ENCODE data around the gene NRAP. TPM values are rescaled to one million over a fixed set of nuclear protein-coding genes. Genes with fewer than 3 reads are reported as not detected.

NRAP gene
- total and polyA plus RNA-seq, 2 experiments from 2014 or later = not detected

DNA sequence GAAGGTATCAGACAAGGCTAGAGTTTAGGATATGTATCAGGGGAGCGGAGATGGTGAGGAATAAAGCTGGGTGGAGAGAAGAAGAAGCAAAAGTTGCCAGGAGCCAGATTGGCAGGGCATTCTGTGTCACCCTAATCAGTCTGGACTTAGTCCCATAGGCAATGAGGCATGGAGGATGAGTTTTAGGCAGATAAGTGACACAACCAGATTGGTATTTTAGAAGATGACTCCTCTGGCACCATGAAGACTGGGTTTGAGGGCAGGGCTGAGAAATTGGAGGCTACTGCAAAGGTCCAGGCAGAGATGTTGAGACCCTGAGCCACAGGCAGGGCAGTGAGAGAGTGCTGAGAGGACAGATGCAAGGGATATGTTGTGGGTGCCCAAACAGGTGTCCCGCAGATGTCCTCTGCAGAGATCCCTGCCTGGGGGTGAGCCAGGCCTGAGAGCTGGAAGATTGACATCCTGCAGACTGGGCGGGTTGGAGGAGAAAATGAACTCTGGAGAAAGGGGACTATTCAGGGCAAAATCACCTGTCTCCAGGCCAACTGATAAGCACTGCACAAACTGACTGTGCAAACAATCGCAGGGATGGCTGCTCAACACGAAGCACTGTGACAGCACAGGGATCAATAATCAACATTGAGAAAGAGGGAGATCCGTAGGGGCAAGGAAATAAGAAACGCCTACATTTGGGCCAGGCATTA, 122.8 kb downstream of the NRAP start (continued):
- no peak for TF ChIP-seq EZH2phosphoT487 (IDR thresholded peaks at IDR 0.05; ENCODE audit: unreplicated experiment)
- TF ChIP-seq, protein P1, sequence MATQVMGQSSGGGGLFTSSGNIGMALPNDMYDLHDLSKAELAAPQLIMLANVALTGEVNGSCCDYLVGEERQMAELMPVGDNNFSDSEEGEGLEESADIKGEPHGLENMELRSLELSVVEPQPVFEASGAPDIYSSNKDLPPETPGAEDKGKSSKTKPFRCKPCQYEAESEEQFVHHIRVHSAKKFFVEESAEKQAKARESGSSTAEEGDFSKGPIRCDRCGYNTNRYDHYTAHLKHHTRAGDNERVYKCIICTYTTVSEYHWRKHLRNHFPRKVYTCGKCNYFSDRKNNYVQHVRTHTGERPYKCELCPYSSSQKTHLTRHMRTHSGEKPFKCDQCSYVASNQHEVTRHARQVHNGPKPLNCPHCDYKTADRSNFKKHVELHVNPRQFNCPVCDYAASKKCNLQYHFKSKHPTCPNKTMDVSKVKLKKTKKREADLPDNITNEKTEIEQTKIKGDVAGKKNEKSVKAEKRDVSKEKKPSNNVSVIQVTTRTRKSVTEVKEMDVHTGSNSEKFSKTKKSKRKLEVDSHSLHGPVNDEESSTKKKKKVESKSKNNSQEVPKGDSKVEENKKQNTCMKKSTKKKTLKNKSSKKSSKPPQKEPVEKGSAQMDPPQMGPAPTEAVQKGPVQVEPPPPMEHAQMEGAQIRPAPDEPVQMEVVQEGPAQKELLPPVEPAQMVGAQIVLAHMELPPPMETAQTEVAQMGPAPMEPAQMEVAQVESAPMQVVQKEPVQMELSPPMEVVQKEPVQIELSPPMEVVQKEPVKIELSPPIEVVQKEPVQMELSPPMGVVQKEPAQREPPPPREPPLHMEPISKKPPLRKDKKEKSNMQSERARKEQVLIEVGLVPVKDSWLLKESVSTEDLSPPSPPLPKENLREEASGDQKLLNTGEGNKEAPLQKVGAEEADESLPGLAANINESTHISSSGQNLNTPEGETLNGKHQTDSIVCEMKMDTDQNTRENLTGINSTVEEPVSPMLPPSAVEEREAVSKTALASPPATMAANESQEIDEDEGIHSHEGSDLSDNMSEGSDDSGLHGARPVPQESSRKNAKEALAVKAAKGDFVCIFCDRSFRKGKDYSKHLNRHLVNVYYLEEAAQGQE (IDR thresholded peaks at IDR 0.05; ENCODE audit: unreplicated experiment) = no peak
- no peak for TF ChIP-seq STAT1 (IDR thresholded peaks at IDR 0.05; ENCODE audit: unreplicated experiment)
- TF ChIP-seq ZNF114 (CRISPR knock-in tag; IDR thresholded peaks at IDR 0.05) = no peak
- TF ChIP-seq NANOG (IDR thresholded peaks at IDR 0.05; ENCODE audit: borderline replicate concordance) = no peak
- TF ChIP-seq ZNF331 (CRISPR knock-in tag; IDR thresholded peaks at IDR 0.05; ENCODE audit: low read depth) = no peak

GRCh38 chr10:113539789-113540188, 124.1 kb downstream of the NRAP start:
- no peaks in the 10 kb centered on the region for H3K79me2 ChIP-seq (replicated peaks; ENCODE audit: insufficient read depth)
- DNase-seq (ENCODE audit: low spot score) (no peak), ATAC-seq (no peak)
- no peak overlapping the region for H2AFZ ChIP-seq
- no peaks in the 10 kb centered on the region; the same call in 1 of the 2 replicates for H4K20me1 ChIP-seq (replicated peaks; ENCODE audit: insufficient read depth)
- no peak overlapping the region for H3K27ac Mint-ChIP-seq
- H3K4me2 ChIP-seq = no peak overlapping the region
- no peaks in the 10 kb centered on the region for H3K4me1 Mint-ChIP-seq
- no peaks in the 10 kb centered on the region for H3K4me1 ChIP-seq (ENCODE audit: insufficient read depth)
- H3K9me2 ChIP-seq (ENCODE audit: insufficient read depth) = no peaks in the 10 kb centered on the region
- TF ChIP-seq CTCF (conservative IDR thresholded peaks at IDR 0.05; ENCODE audit: low read depth in 2 of 2) = no peak
- no peak for TF ChIP-seq EZH2 (IDR thresholded peaks at IDR 0.05; ENCODE audit: low read depth, unreplicated experiment)
- TF ChIP-seq, protein P2, sequence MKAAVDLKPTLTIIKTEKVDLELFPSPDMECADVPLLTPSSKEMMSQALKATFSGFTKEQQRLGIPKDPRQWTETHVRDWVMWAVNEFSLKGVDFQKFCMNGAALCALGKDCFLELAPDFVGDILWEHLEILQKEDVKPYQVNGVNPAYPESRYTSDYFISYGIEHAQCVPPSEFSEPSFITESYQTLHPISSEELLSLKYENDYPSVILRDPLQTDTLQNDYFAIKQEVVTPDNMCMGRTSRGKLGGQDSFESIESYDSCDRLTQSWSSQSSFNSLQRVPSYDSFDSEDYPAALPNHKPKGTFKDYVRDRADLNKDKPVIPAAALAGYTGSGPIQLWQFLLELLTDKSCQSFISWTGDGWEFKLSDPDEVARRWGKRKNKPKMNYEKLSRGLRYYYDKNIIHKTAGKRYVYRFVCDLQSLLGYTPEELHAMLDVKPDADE (IDR thresholded peaks at IDR 0.05) = no peak
- TF ChIP-seq EZH2phosphoT487 (IDR thresholded peaks at IDR 0.05; ENCODE audit: unreplicated experiment) = no peak
- H3K27me3 Mint-ChIP-seq (ENCODE audit: insufficient read depth, low read depth, poor library complexity) = peaks cover 6% of the 10 kb centered on the region
- no peaks in the 10 kb centered on the region for H3K36me3 ChIP-seq (ENCODE audit: insufficient read depth)
- no peaks in the 10 kb centered on the region for H3K36me3 Mint-ChIP-seq (ENCODE audit: low read depth)
- H3K9me3 Mint-ChIP-seq = no peaks in the 10 kb centered on the region
- no peaks in the 10 kb centered on the region for H3F3A ChIP-seq (replicated peaks; ENCODE audit: low read depth)
- H3K4me3 Mint-ChIP-seq = no peak overlapping the region
- no peaks in the 10 kb centered on the region for H3K27me3 ChIP-seq (ENCODE audit: insufficient read depth)
- H3K4me3 ChIP-seq = no peak overlapping the region
- no peak overlapping the region for H3K27ac ChIP-seq (ENCODE audit: low read depth)

Other genes with a start within 250 kb of the NRAP start
- not detected in 2 replicates for gene HABP2, start 111.0 kb downstream of the NRAP start, total RNA-seq (2014; rRNA removed; shearing (Covaris generic))
- not detected in 2 replicates for gene HABP2, start 111.0 kb downstream of the NRAP start, polyA plus RNA-seq (2016; fragmentation: Nextera tagmentation; extraction: Ambion mirVana)
- gene CASP7, start 15.9 kb upstream of the NRAP start, total RNA-seq (2014; rRNA removed; shearing (Covaris generic)) = 5.7 and 7.0 TPM in 2 replicates
- gene CASP7, start 15.9 kb upstream of the NRAP start, polyA plus RNA-seq (2016; fragmentation: Nextera tagmentation; extraction: Ambion mirVana) = 2.1 and 2.5 TPM in 2 replicates
- not detected in 2 replicates for gene PLEKHS1, start 87.6 kb upstream of the NRAP start, total RNA-seq (2014; rRNA removed; shearing (Covaris generic))
- gene PLEKHS1, start 87.6 kb upstream of the NRAP start, polyA plus RNA-seq (2016; fragmentation: Nextera tagmentation; extraction: Ambion mirVana) = not detected in 2 replicates
- gene DCLRE1A, start 190.0 kb upstream of the NRAP start, total RNA-seq (2014; rRNA removed; shearing (Covaris generic)) = 13.5 and 13.8 TPM in 2 replicates
- 4.3 and 6.1 TPM in 2 replicates for gene DCLRE1A, start 190.0 kb upstream of the NRAP start, polyA plus RNA-seq (2016; fragmentation: Nextera tagmentation; extraction: Ambion mirVana)
- 20.2 and 28.1 TPM in 2 replicates for gene NHLRC2, start 190.6 kb upstream of the NRAP start, total RNA-seq (2014; rRNA removed; shearing (Covaris generic))
- 13.0 and 15.5 TPM in 2 replicates for gene NHLRC2, start 190.6 kb upstream of the NRAP start, polyA plus RNA-seq (2016; fragmentation: Nextera tagmentation; extraction: Ambion mirVana)

Measured in GM23338 (cell line).